Right lobe of liver (tissue), 6 donors: ENCODE data around the gene DNAJC27. TPM values are rescaled to one million over a fixed set of nuclear protein-coding genes. Genes with fewer than 3 reads are reported as not detected.

Source experiments
- ATAC-seq, 4 donors: fragments of 200-7000 bp; cut with Tn5 transposase; one replicate each; pipeline ENCODE4 v1.9.1; 2020; ENCODE audit warnings: mild to moderate bottlenecking in 4 of 4, moderate library complexity in 4 of 4
- DNase-seq, 3 donors: peaks; one replicate each; pipeline ENCODE4 v3.0.0-alpha.2; 2020
- H3K27ac ChIP-seq, 3 donors: fragments of 200-600 bp; one replicate each; pipeline ENCODE4 v1.8.0; 2022
- H3K27me3 ChIP-seq, 2 donors: fragments of 200-600 bp; one replicate each; pipeline ENCODE4 v1.8.0; 2022
- H3K36me3 ChIP-seq, 4 donors: fragments of 200-600 bp; sonication (generic) in 1 of 4; one replicate each; pipeline versions ENCODE4 v1.5.1 to v1.8.0; 2017 to 2022; ENCODE audit warnings: control low read depth in 1 of 4
- H3K4me1 ChIP-seq, 4 donors: fragments of 200-600 bp; sonication (generic) in 1 of 4; one replicate each; pipeline versions ENCODE4 v1.5.1 to v1.8.0; 2017 to 2022; ENCODE audit warnings: control low read depth in 1 of 4
- H3K4me3 ChIP-seq, 3 donors: fragments of 200-600 bp; one replicate each; pipeline ENCODE4 v1.8.0; 2022
- H3K9me3 ChIP-seq, 4 donors: fragments of 200-600 bp; sonication (generic) in 1 of 4; one replicate each; pipeline versions ENCODE4 v1.5.1 to v1.8.0; 2017 to 2022; ENCODE audit warnings: control low read depth in 1 of 4
- POLR2A ChIP-seq: fragments of 450-650 bp; IDR thresholded peaks from one replicate; pipeline ENCODE4 v1.6.1; 2017; ENCODE audit warnings: antibody characterized with exemption, mild to moderate bottlenecking
- WGBS: methylation state at CpG from one replicate; pipeline ENCODE4 v1.1.6; 2018; ENCODE audit warnings: low coverage, low lambda C conversion rate; ENCODE audit not compliant: insufficient coverage; ENCODE audit errors: missing lambda C conversion rate; 5-methylcytosine and 5-hydroxymethylcytosine counted together
- intact Hi-C, 2 donors: fragments of 100-400 bp; cut with DNase I; formaldehyde crosslinking; loops; one replicate each; pipeline versions ENCODE4 v1.11.2 to v1.14.1; 2022
- total RNA-seq, 6 experiments: library from RNA; depleted of rRNA in 2 of 6; stranded (reverse); fragments of >200 nt in 2 of 6; fragmentation: NEBNext Ultra II Directional in 3 of 6; extraction: Animal tissue kit (Norgen Biotek cat#: 25700) in 3 of 6; gene quantifications; one replicate each; pipeline versions ENCODE4 v1.1.0 to v1.2.4, GENCODE V29; 2016 to 2023
- TF ChIP-seq, protein P1 (sequence below), 4 donors: fragments of 200-600 bp in 3 of 4; fragments of 450-650 bp in 1 of 4; IDR thresholded peaks; one replicate each; pipeline versions ENCODE4 v1.5.1 to v1.8.0; 2016 to 2022; ENCODE audit warnings: antibody characterized with exemption in 4 of 4, mild to moderate bottlenecking in 2 of 4
- donor health status: DM: no; HTN: yes; CAD: no.
- donor health status: DM: no; HTN: no; CAD: no.
- donor health status: DM: no; HTN: no; CAD: no.
- donor health status: DM: no; HTN: yes; CAD: no.
- donor health status: DM: no; HTN: yes; CAD: no.

DNAJC27 gene
- total RNA-seq, 6 experiments from 2014 or later: 1.1 to 2.1 (median 1.7) TPM

- intact Hi-C loops: no loop called here
- H3K4me3 ChIP-seq: no peak overlapping the region
- H3K27ac ChIP-seq: no peak overlapping the region
- no peak for TF ChIP-seq POLR2A
- TF ChIP-seq, protein P1, sequence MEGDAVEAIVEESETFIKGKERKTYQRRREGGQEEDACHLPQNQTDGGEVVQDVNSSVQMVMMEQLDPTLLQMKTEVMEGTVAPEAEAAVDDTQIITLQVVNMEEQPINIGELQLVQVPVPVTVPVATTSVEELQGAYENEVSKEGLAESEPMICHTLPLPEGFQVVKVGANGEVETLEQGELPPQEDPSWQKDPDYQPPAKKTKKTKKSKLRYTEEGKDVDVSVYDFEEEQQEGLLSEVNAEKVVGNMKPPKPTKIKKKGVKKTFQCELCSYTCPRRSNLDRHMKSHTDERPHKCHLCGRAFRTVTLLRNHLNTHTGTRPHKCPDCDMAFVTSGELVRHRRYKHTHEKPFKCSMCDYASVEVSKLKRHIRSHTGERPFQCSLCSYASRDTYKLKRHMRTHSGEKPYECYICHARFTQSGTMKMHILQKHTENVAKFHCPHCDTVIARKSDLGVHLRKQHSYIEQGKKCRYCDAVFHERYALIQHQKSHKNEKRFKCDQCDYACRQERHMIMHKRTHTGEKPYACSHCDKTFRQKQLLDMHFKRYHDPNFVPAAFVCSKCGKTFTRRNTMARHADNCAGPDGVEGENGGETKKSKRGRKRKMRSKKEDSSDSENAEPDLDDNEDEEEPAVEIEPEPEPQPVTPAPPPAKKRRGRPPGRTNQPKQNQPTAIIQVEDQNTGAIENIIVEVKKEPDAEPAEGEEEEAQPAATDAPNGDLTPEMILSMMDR (IDR thresholded peaks at IDR 0.05): no peak
- no peaks in the 10 kb centered on the region for H3K27me3 ChIP-seq
- no peaks in the 10 kb centered on the region for H3K4me1 ChIP-seq
- 91% methylated on average over 3 of the region's 3 CpGs for WGBS
- ATAC-seq (no peak), DNase-seq (no peak)
- no peaks in the 10 kb centered on the region for H3K9me3 ChIP-seq
- peaks cover 0 to 40% (median 0%) of the 10 kb centered on the region in 4 donors for H3K36me3 ChIP-seq
Measured at GRCh38 chr2:24947561-24948157, 24.1 kb downstream of the DNAJC27 start.

- ATAC-seq: no peak
- Histone ChIP-seq H3K27me3 (no peaks in the 10 kb centered on the region), H3K36me3 (peaks cover 0 to 29% (median 0%) of the 10 kb centered on the region in 4 donors), H3K4me3 (no peak overlapping the region), H3K4me1 (no peaks in the 10 kb centered on the region), H3K9me3 (no peaks in the 10 kb centered on the region), H3K27ac (no peak overlapping the region)
- DNase-seq: no peak
- intact Hi-C loops: no loop called here
- WGBS: 92% methylated on average over 4 of the region's 4 CpGs
- TF ChIP-seq, protein P1 (IDR thresholded peaks at IDR 0.05): no peak
- TF ChIP-seq POLR2A: no peak
Measured at GRCh38 chr2:24945907-24946306, 25.8 kb downstream of the DNAJC27 start.

- WGBS: 95% methylated on average over 7 of the region's 7 CpGs
- Histone ChIP-seq H3K27me3 (no peaks in the 10 kb centered on the region), H3K36me3 (peaks cover 0 to 20% (median 0%) of the 10 kb centered on the region in 4 donors), H3K4me1 (no peaks in the 10 kb centered on the region), H3K9me3 (no peaks in the 10 kb centered on the region), H3K4me3 (no peak overlapping the region), H3K27ac (no peak overlapping the region)
- ATAC-seq: no peak
- intact Hi-C loops: no loop called here
- no peak for DNase-seq
- TF ChIP-seq, protein P1 (IDR thresholded peaks at IDR 0.05): no peak
- TF ChIP-seq POLR2A: no peak
Measured at GRCh38 chr2:24943427-24944053, 28.2 kb downstream of the DNAJC27 start.

DNA sequence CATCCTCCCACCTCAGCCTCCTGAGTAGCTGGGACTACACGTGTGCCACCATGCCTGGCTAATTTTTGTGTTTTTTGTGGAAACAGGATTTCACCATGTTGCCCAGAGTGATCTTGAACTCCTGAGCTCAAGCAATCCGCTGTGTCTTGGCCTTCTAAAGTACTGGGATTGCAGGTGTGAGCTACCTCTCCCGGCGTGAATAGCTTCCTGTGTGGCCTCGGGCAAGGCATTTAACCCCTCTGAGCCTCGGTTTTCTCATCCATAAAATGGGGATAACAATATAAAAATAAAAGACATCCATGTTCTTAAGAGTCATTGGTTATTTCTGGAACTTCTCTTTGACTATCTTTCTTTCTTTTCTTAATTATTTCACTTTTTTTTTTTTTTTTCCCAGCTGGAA lies 32.4 kb downstream of the DNAJC27 start:
- 43% methylated on average over 3 of the region's 6 CpGs for WGBS
- Histone ChIP-seq H3K4me3 (no peak overlapping the region), H3K9me3 (no peaks in the 10 kb centered on the region), H3K36me3 (no peaks in the 10 kb centered on the region), H3K27me3 (no peaks in the 10 kb centered on the region), H3K27ac (no peak overlapping the region), H3K4me1 (no peaks in the 10 kb centered on the region)
- no peak for ATAC-seq
- DNase-seq: no peak
- intact Hi-C loops: no loop called here
- no peak for TF ChIP-seq POLR2A
- TF ChIP-seq, protein P1 (IDR thresholded peaks at IDR 0.05): no peak
